Mammary epithelial cell (primary cell): ENCODE data around the gene RAMP1.

ENCODE experiments used
- EZH2 ChIP-seq: IDR thresholded peaks from 2 replicates; pipeline ENCODE4 v1.6.1; 2012; ENCODE audit warnings: low read length, inconsistent platforms, borderline replicate concordance
- TF ChIP-seq, protein P1 (sequence below), 2 donors: IDR thresholded peaks in 1 of 2; conservative IDR thresholded peaks in 1 of 2; 2 replicates each; pipeline ENCODE4 v1.5.1; 2011 to 2012; ENCODE audit warnings: inconsistent platforms in 2 of 2, low read length in 2 of 2, mild to moderate bottlenecking in 2 of 2, control low read depth in 1 of 2, low read depth in 1 of 2; ENCODE audit not compliant: insufficient read depth in 1 of 2; ENCODE audit errors: extremely low read depth in 1 of 2

DNA sequence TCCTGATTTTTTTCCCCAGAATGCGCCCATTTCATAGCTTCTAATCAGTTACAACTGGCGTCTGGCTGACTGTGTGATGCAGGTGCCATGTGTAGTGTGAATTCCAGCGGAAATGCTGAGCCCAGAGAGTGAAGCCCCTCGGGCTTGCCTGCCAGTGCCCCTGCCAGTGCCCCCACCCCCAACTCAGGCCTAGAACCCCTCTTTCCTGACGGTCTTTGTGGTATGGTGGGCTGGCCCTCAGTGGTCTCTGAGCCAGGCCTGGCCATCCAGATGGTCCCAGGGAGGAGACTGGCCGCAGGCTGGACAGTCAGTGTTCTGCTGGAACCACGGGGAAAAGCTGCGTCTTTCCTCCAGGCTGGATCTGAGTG, 3.1 kb downstream of the RAMP1 start:
- TF ChIP-seq, protein P1, sequence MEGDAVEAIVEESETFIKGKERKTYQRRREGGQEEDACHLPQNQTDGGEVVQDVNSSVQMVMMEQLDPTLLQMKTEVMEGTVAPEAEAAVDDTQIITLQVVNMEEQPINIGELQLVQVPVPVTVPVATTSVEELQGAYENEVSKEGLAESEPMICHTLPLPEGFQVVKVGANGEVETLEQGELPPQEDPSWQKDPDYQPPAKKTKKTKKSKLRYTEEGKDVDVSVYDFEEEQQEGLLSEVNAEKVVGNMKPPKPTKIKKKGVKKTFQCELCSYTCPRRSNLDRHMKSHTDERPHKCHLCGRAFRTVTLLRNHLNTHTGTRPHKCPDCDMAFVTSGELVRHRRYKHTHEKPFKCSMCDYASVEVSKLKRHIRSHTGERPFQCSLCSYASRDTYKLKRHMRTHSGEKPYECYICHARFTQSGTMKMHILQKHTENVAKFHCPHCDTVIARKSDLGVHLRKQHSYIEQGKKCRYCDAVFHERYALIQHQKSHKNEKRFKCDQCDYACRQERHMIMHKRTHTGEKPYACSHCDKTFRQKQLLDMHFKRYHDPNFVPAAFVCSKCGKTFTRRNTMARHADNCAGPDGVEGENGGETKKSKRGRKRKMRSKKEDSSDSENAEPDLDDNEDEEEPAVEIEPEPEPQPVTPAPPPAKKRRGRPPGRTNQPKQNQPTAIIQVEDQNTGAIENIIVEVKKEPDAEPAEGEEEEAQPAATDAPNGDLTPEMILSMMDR (conservative IDR thresholded peaks at IDR 0.05 in 1 of 2, IDR thresholded peaks at IDR 0.05 in 1 of 2; ENCODE audit: extremely low read depth in 1 of 2, insufficient read depth in 1 of 2, low read depth in 1 of 2, low read length in 2 of 2): no peak
- TF ChIP-seq EZH2: no peak
